ENCODE measurements around the gene KYNU.

GRCh38 chr2:142937347-142937746 is 59.9 kb downstream of the KYNU start:
- TF ChIP-seq CTCF (conservative IDR thresholded peaks at IDR 0.05 in 1 of 2, IDR thresholded peaks at IDR 0.05 in 1 of 2; ENCODE audit: low read depth in 1 of 2, low read length in 2 of 2) (no peak), EZH2 (IDR thresholded peaks at IDR 0.05; ENCODE audit: low read length, missing control alignments) (no peak)

All from fibroblast of lung (primary cell).